NCI-H2171 (cell line): ENCODE results near the gene NLRP13.

Source experiments
- DNase-seq: peaks from one replicate; lab custom pipeline; 2025; lab: John Stamatoyannopoulos, UW

The NLRP13 gene

DNA sequence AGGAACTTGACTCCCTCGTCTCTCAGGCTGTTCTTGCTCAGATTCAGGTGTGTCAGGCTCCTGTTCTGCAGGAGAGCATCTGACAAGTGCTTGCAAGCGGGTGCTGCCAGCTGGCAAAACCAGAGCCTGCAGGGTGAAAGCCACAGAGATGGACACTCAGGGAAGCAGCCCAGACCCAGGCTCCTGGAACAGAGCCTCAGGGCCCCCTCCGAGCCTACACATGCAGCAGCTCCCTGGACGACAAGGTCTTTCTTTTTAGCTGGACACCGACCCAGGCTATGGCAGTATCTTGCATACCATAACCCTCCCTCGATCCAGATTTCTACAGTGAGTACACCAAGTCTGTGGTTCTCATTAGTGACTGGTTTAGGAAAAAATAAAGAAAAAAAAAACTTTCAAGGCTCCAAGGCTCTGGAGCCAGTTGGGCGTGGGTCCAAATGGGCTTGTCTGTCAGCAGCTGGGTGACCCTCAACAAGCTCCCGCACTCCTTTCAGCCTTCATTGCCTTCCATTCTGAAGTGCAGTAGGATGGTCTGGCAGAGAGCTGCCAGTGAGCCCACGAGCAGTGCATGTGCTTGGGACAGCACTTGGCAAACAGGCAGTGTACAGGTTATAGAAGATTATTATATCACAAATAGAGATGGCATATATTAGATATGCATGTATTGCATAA lies 29.9 kb downstream of the NLRP13 start:
- DNase-seq, result no peak

DNA sequence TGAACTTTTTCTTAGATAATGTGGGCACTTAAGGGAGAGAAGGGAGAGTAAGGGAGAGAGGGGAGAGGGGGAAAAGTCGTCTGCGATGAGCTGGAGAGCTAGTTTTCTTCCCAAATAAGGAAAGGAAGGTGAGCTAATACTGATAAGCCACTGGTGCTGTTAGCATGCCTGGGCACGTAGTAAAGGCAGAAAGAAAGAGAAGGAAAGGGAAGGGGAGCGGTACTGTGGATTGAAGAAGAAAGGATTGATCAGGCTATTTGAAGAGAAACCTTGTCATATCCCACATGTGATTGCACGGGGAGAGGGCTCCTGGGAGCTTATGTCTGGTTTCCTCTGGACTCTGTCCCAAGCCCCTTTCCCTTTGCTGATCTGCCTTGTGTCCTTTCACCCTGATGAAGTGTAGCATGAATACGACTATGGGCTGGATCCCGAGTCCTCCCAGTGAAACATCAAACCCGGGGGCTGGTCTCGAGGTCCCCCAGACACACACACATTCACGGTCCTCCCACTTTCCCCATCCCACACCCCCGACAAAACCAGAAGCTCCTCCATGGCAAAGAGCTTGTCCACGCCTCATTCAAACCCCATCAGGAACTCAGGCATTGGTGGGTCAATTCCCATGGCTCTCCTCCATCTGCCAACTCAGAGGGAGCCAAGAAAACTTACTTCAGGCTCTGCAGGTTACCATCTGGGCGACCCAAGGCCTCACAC lies 30.6 kb downstream of the NLRP13 start:
- DNase-seq, result no peak

DNA sequence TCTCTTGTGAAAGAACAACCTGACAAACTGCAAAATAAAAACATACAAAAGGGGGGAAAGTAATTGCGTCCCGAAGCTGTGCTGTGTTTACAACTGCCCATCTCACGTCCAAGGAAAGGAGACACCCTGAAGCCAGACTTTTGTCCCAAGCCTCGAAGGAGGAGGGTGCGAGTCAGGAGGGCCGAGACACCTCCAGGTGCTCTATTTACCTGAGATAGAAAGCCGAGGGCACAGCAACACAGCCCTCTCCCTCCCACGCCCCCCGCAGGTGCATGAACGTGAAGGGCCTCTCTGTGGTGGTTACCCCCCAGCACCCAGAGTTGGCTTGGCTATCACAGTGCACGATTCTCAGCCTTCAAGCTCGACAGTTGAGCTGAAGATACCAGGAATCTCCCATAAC lies 33.2 kb downstream of the NLRP13 start:
- no peak for DNase-seq

DNA sequence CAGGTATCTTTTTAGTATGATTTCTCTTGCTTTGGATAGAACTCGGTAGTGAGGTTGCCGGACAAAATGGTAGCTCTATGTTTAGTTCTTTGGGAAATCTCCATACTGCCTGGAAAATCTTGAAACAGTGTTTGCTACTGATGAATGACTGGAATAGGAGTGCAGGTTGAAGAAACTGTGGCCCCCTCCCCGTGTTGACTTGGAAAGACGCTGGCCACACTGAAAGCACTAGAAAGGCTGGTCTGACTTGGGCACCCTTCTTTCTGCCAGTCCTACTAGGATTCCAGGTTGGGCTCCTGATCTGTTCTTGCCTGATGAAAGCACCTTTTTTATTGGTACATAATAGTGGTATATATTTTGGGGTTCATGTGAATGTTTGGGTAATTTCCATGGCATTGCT lies 49.5 kb downstream of the NLRP13 start:
- no peak for DNase-seq

DNA sequence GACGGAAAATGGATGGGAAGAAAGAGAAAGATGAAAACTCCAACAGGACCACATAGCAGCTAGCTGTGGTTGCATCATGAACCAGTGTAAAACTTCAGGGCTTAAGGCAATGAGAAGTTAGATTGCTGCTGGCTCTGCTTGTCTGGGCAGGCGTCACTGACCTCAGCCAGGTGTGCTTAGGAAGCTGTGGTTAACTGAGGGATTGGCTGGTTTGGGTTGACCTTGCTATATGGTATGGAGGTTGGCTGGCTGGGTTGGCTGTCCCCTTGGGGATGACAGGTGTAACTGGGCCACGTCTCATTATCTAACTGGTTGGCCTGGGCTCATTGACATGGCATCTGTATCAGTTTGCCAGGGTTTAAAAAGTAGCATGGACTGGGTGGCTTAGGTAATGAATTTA lies 54.9 kb downstream of the NLRP13 start:
- DNase-seq, result no peak

DNA sequence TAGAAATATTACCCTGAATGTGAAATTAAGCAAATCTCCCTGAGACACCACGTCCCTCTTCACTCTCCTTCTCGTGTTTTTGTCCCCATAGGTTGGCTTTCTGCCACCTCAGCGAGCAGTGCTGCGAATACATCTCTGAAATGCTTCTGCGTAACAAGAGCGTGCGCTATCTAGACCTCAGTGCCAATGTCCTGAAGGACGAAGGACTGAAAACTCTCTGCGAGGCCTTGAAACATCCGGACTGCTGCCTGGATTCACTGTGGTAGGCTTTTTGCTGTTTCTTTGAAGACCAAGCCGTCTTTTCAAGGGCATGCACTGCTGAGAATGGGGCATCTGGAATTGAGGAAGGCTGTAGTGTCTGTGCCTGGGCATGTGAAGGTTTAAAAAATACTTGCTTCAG lies 61.4 kb downstream of the NLRP13 start:
- DNase-seq, result no peak

DNA sequence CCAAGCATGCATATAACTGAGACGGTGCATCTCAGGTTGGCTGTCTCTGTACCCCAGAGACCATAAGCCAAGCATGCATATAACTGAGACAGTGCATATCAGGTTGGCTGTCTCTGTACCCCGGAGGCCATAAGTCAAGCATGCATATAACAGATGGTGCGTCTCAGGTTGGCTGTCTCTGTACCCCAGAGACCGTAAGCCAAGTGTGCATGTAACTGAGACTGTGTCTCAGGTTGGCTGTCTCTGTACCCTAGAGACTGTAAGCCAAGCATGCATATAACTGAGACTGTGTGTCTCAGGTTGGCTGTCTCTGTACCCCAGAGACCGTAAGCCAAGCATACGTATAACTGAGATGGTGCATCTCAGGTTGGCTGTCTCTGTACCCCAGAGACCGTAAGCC lies 65.0 kb downstream of the NLRP13 start:
- DNase-seq, result peak; percentile 24

DNA sequence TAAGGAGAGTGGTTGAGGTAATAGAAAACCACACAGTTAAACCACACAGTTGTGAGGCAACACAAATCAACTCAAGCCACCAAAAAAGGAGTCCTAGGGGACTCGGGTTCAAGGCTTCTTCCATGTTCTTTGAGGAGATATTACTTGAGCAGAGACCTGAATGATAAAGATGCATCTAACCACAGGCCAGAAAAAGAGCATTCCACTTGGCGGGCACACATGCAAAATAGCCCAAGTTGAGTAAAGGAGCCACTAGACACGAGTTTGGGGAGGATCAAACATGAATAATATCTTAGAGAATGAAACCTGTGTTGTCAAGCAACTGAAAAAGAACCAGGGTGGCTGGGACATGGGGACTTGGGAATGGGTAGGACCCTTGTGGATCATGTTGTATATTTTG lies 65.6 kb downstream of the NLRP13 start:
- DNase-seq, result no peak

DNA sequence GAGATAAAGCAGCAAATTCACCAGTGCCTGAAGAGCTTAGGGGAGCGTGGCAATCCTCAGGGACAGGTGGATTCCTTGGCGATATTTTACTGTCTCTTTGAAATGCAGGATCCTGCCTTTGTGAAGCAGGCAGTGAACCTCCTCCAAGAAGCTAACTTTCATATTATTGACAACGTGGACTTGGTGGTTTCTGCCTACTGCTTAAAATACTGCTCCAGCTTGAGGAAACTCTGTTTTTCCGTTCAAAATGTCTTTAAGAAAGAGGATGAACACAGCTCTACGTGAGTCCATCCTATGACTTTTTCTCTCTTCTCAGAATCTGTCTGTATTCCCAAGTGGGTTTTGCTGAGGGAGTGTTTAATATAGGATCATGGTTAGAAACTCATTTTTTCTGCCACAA lies 73.2 kb downstream of the NLRP13 start:
- DNase-seq, result no peak

DNA sequence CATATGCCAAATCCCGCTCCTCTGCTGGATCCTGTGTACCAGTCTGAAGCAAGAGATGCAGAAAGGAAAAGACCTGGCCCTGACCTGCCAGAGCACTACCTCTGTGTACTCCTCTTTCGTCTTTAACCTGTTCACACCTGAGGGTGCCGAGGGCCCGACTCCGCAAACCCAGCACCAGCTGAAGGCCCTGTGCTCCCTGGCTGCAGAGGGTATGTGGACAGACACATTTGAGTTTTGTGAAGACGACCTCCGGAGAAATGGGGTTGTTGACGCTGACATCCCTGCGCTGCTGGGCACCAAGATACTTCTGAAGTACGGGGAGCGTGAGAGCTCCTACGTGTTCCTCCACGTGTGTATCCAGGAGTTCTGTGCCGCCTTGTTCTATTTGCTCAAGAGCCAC lies 73.7 kb downstream of the NLRP13 start:
- no peak for DNase-seq

DNA sequence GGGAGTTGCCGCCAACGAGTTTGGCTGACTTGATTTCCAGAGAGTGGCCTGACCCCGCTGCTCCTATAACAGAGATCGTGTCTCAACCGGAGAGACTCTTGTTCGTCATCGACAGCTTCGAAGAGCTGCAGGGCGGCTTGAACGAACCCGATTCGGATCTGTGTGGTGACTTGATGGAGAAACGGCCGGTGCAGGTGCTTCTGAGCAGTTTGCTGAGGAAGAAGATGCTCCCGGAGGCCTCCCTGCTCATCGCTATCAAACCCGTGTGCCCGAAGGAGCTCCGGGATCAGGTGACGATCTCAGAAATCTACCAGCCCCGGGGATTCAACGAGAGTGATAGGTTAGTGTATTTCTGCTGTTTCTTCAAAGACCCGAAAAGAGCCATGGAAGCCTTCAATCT lies 74.2 kb downstream of the NLRP13 start:
- DNase-seq, result no peak

DNA sequence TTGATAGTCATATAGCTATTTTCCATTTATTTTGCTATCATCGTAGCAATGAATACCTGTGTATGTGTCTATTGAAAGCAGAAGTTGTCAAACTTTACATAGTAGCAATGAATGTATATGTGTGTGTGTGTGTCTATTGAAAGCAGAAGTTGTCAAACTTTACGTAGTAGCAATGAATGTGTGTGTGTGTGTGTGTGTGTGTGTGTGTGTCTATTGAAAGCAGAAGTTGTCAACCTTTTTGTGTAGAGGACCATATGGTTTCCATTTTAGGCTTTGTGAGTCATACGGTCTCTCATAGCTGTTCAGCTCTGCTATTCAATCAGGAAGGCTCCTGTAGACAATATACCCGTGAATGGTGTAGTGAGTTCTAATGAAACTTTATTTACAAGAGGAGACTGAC lies 75.0 kb downstream of the NLRP13 start:
- no peak for DNase-seq

DNA sequence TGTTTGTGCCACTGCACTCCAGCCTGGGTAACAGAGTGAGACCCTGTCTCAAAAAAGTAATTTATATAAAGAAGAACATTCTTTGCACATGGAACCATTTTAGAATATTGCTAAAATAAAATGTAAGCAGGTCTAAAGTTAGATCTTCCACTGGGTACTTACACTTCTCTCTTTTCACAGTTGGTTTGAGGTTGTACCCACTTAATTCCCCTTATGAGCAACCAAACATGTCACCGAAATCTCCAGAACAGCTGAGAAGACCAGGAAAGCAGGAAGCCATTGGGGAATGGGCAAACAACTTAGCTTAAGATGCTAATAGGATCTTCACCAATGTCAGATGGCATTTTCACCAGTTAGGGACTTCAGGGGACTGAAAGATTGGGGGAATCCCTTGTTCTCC lies 77.0 kb downstream of the NLRP13 start:
- no peak for DNase-seq
